Right lobe of liver (tissue), 6 donors: ENCODE data around the gene ANKRD66. TPM values are rescaled to one million over a fixed set of nuclear protein-coding genes. Genes with fewer than 3 reads are reported as not detected.

Experiments used
- ATAC-seq, 4 donors: fragments of 200-7000 bp; cut with Tn5 transposase; one replicate each; pipeline ENCODE4 v1.9.1; 2020; ENCODE audit warnings: mild to moderate bottlenecking in 4 of 4, moderate library complexity in 4 of 4
- DNase-seq, 3 donors: peaks; one replicate each; pipeline ENCODE4 v3.0.0-alpha.2; 2020
- H3K27ac ChIP-seq, 3 donors: fragments of 200-600 bp; one replicate each; pipeline ENCODE4 v1.8.0; 2022
- H3K27me3 ChIP-seq, 2 donors: fragments of 200-600 bp; one replicate each; pipeline ENCODE4 v1.8.0; 2022
- H3K36me3 ChIP-seq, 4 donors: fragments of 200-600 bp; sonication (generic) in 1 of 4; one replicate each; pipeline versions ENCODE4 v1.5.1 to v1.8.0; 2017 to 2022; ENCODE audit warnings: control low read depth in 1 of 4
- H3K4me1 ChIP-seq, 4 donors: fragments of 200-600 bp; sonication (generic) in 1 of 4; one replicate each; pipeline versions ENCODE4 v1.5.1 to v1.8.0; 2017 to 2022; ENCODE audit warnings: control low read depth in 1 of 4
- H3K4me3 ChIP-seq, 3 donors: fragments of 200-600 bp; one replicate each; pipeline ENCODE4 v1.8.0; 2022
- H3K9me3 ChIP-seq, 4 donors: fragments of 200-600 bp; sonication (generic) in 1 of 4; one replicate each; pipeline versions ENCODE4 v1.5.1 to v1.8.0; 2017 to 2022; ENCODE audit warnings: control low read depth in 1 of 4
- POLR2A ChIP-seq: fragments of 450-650 bp; IDR thresholded peaks from one replicate; pipeline ENCODE4 v1.6.1; 2017; ENCODE audit warnings: antibody characterized with exemption, mild to moderate bottlenecking
- WGBS: methylation state at CpG from one replicate; pipeline ENCODE4 v1.1.6; 2018; ENCODE audit warnings: low coverage, low lambda C conversion rate; ENCODE audit not compliant: insufficient coverage; ENCODE audit errors: missing lambda C conversion rate; 5-methylcytosine and 5-hydroxymethylcytosine counted together
- intact Hi-C, 2 donors: fragments of 100-400 bp; cut with DNase I; formaldehyde crosslinking; loops; one replicate each; pipeline versions ENCODE4 v1.11.2 to v1.14.1; 2022
- total RNA-seq, 6 experiments: library from RNA; depleted of rRNA in 2 of 6; stranded (reverse); fragments of >200 nt in 2 of 6; fragmentation: NEBNext Ultra II Directional in 3 of 6; extraction: Animal tissue kit (Norgen Biotek cat#: 25700) in 3 of 6; gene quantifications; one replicate each; pipeline versions ENCODE4 v1.1.0 to v1.2.4, GENCODE V29; 2016 to 2023
- TF ChIP-seq, protein P1 (sequence below), 4 donors: fragments of 200-600 bp in 3 of 4; fragments of 450-650 bp in 1 of 4; IDR thresholded peaks; one replicate each; pipeline versions ENCODE4 v1.5.1 to v1.8.0; 2016 to 2022; ENCODE audit warnings: antibody characterized with exemption in 4 of 4, mild to moderate bottlenecking in 2 of 4
- donor health status: DM: no; HTN: yes; CAD: no.
- donor health status: DM: no; HTN: no; CAD: no.
- donor health status: DM: no; HTN: no; CAD: no.
- donor health status: DM: no; HTN: yes; CAD: no.
- donor health status: DM: no; HTN: yes; CAD: no.

Gene ANKRD66
- total RNA-seq, 6 experiments from 2014 or later, result not detected

DNA sequence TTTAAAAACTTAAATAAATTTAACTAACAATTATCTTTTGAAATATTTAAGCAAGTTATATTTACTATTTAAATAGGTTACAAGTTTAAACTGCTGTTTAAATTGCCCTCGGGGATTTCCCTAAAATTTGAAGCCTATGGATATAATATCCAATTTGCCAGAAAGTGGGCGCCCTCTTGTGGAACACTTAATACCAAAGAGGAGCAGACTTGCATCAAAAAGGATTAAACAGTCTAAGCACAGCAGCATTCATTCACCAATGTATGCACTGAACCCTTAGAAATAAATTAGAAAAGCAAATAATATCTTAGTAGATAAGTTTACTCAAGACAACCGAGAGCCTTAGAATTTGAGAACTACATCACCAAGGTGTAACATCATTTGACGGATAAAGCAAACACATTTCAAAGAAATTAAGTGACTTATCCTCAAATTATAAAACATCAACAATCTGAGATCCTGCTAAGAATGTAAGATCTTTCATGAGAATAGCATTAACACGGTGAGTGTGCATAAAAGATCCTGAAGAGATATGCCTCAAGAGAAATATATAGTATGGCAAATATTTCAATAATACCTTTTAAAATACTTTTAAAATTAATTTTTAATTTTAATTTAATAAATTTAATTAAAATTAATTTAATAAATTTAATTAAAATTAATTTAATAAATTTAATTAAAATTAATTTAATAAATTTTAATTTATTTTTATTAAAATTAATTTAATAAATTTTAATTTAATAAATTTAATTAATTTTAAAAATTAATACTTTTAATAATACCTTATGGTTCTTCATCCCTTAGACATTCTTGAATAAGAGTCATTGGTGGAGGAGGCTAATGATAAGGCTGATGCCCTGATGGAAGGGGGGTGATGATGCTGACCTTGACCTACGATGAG, 35.0 kb downstream of the ANKRD66 start:
- intact Hi-C loops, result loop anchor here in 1 of 2 donors (10.0 kb wide), 1 partner anchor 367 kb away; no protein-coding TSS in a partner anchor
- Histone ChIP-seq H3K27ac (no peak overlapping the region), H3K27me3 (no peaks in the 10 kb centered on the region), H3K4me1 (no peaks in the 10 kb centered on the region), H3K4me3 (no peak overlapping the region), H3K9me3 (no peaks in the 10 kb centered on the region), H3K36me3 (no peaks in the 10 kb centered on the region)
- no peak for TF ChIP-seq POLR2A
- TF ChIP-seq, protein P1, sequence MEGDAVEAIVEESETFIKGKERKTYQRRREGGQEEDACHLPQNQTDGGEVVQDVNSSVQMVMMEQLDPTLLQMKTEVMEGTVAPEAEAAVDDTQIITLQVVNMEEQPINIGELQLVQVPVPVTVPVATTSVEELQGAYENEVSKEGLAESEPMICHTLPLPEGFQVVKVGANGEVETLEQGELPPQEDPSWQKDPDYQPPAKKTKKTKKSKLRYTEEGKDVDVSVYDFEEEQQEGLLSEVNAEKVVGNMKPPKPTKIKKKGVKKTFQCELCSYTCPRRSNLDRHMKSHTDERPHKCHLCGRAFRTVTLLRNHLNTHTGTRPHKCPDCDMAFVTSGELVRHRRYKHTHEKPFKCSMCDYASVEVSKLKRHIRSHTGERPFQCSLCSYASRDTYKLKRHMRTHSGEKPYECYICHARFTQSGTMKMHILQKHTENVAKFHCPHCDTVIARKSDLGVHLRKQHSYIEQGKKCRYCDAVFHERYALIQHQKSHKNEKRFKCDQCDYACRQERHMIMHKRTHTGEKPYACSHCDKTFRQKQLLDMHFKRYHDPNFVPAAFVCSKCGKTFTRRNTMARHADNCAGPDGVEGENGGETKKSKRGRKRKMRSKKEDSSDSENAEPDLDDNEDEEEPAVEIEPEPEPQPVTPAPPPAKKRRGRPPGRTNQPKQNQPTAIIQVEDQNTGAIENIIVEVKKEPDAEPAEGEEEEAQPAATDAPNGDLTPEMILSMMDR (IDR thresholded peaks at IDR 0.05), result peak; percentile 69 to 78 (median 75)
- DNase-seq (peak in 1 of 3 donors; percentile 56), ATAC-seq (peak; percentile 70 to 82 (median 80))
- WGBS, result 26% methylated on average over 6 of the region's 6 CpGs

DNA sequence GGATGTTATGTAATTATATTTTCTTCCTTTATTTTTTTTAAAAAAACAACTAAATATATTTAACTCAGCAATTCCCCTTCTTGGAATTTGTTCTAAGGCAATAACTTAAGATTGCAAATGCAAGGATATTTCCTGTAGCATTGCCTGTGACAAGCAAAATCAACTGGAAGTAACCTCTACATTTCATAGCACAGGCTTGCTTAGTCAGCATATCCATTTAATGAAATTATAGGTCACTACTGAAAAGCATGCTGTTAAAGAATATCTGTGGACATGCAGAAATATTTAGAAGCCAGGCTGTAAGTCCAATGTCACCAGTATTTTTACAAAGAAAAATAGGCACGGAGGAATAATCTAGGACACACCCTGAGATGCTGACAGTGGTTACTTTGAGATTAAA, 37.8 kb downstream of the ANKRD66 start:
- intact Hi-C loops, result loop anchor here in 1 of 2 donors (10.0 kb wide), 1 partner anchor 370 kb away; no protein-coding TSS in a partner anchor
- no peak for TF ChIP-seq POLR2A
- TF ChIP-seq, protein P1 (IDR thresholded peaks at IDR 0.05), result no peak
- Histone ChIP-seq H3K27me3 (no peaks in the 10 kb centered on the region), H3K9me3 (no peaks in the 10 kb centered on the region), H3K4me1 (no peaks in the 10 kb centered on the region), H3K4me3 (no peak overlapping the region), H3K27ac (no peak overlapping the region), H3K36me3 (no peaks in the 10 kb centered on the region)
- DNase-seq (no peak), ATAC-seq (peak in 1 of 4 donors; percentile 46)
- WGBS, result 50% methylated on average over 1 of the region's 1 CpG

DNA sequence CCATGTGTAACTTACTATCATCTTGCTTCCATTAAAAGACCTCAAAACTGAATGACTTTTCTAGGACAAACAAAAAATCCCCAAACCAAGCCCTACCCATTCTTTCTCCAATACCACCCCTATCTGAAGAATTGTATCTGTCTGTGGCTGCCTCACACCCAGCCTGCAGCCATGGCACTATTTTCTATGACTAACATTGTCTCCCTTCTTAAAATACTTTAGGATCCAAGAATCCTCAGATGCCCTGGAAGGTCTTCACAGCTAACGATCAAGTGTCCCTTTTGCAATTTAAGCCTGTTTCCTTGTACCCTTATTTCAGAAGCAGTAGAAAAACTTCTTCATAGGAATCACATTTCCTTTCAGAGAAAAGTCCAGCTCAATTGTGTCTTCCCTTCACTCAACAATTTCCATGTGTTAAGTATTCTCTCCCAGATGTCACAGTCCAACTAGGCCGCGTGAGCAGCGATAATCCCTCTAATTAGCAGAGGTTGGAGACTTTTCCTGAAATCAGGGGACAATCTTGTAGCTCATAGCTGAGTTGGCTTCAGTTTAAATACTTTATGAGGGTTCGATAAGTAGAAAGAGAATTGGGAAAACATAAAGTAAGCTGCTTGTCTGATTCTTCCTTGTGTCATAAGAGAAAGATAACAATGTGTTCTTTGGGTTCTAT, 41.3 kb downstream of the ANKRD66 start:
- Histone ChIP-seq H3K27ac (no peak overlapping the region), H3K27me3 (no peaks in the 10 kb centered on the region), H3K36me3 (no peaks in the 10 kb centered on the region), H3K9me3 (no peaks in the 10 kb centered on the region), H3K4me3 (no peak overlapping the region), H3K4me1 (no peaks in the 10 kb centered on the region)
- TF ChIP-seq, protein P1 (IDR thresholded peaks at IDR 0.05), result no peak
- no peak for TF ChIP-seq POLR2A
- intact Hi-C loops, result loop anchor here in 1 of 2 donors (10.0 kb wide), 1 partner anchor 373 kb away; no protein-coding TSS in a partner anchor
- ATAC-seq (no peak), DNase-seq (no peak)
- 79% methylated on average over 5 of the region's 5 CpGs for WGBS

DNA sequence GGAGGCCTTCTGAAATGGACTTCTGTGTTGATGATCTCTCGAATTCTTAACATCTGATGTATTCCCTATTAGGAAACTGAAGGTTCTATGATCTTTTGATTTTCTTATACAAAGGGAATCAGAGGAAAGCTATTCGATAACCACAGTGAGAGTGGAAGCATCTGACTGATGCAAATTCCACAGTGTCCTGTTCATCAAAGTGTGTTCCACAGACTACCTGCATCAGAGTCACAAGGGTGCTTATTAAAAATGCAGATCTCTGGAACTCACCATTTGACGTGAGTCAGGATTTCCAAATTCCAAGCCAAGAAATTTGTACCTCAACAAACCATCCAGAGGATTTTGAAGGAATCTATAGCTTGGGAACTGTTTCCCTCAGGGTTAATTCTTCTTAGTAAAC, 42.1 kb downstream of the ANKRD66 start:
- 81% methylated on average over 3 of the region's 3 CpGs for WGBS
- Histone ChIP-seq H3K4me1 (no peaks in the 10 kb centered on the region), H3K36me3 (no peaks in the 10 kb centered on the region), H3K27ac (no peak overlapping the region), H3K27me3 (no peaks in the 10 kb centered on the region), H3K9me3 (no peaks in the 10 kb centered on the region), H3K4me3 (no peak overlapping the region)
- ATAC-seq (no peak), DNase-seq (no peak)
- intact Hi-C loops, result loop anchor here in 1 of 2 donors (10.0 kb wide), 1 partner anchor 374 kb away; no protein-coding TSS in a partner anchor
- TF ChIP-seq, protein P1 (IDR thresholded peaks at IDR 0.05), result no peak
- no peak for TF ChIP-seq POLR2A
